ENCODE measurements around the gene SUMO3. TPM values are rescaled to one million over a fixed set of nuclear protein-coding genes. Genes with fewer than 3 reads are reported as not detected.

Gene SUMO3
- total RNA-seq, 1 experiment from 2014 or later = 81.7 TPM

DNA sequence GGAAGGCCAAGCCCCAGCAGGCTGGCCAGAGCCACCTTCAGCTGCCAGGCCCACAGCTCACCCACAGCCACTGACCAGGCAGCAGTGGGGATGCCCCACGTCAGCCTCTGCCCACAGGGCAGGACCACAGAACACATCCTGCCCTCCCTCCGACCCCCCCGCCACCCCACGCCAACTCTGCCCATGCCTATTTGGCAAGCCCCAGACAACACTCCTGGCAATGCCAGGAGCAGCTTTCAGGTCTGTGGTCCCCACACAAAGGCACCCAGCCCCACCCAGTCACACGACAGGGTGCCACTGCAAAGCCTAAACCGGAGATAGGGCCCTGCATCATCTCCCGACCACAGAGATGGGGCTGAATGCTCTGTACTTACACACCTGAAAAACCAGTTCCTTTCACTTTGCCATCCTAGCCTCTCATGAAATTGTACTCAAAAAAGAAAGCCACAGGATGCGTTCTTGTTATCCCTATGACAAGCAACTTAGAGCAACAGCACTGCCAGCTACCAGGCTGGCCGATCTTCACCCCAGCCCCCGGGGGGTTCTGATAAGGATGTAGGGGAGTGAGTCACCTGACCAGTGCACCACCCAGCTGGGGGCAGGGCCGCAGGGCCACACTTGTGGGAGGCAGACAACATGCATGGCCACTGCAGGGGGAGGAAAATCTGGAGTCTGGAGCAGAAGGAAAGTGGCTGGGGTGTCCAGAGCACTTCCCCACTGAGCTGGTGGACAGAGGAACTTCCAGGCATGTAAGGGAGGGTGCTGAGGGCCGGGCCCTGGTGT is 52.4 kb downstream of the SUMO3 start:
- Mint-ChIP-seq H3K4me1 (peaks cover 52% of the 10 kb centered on the region), H3K9me3 (no peaks in the 10 kb centered on the region), H3K27ac (peak overlapping the region; percentile 87), H3K36me3 (peaks cover 8% of the 10 kb centered on the region), H3K4me3 (no peak overlapping the region), H3K27me3 (ENCODE audit: low read depth) (no peaks in the 10 kb centered on the region)
- no peak for DNase-seq (ENCODE audit: low spot score)
- ChIA-PET CTCF (interaction anchor here (0.6 to 1.6 kb wide), 4 partner anchors 21 to 278 kb away, joined by 3 to 8 read pairs (median 3); no protein-coding TSS in a partner anchor), POLR2A (no interaction called here)
- TF ChIP-seq, protein P1, sequence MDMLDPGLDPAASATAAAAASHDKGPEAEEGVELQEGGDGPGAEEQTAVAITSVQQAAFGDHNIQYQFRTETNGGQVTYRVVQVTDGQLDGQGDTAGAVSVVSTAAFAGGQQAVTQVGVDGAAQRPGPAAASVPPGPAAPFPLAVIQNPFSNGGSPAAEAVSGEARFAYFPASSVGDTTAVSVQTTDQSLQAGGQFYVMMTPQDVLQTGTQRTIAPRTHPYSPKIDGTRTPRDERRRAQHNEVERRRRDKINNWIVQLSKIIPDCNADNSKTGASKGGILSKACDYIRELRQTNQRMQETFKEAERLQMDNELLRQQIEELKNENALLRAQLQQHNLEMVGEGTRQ (CRISPR knock-in tag; IDR thresholded peaks at IDR 0.05) = no peak
- TF ChIP-seq TP53 (CRISPR knock-in tag; IDR thresholded peaks at IDR 0.05) (no peak), CREB1 (CRISPR knock-in tag; IDR thresholded peaks at IDR 0.05) (0 out of 2 replicates have a peak, but pooled peaks have one; percentile 20), SMAD4 (CRISPR knock-in tag; IDR thresholded peaks at IDR 0.05) (no peak), EMX1 (CRISPR knock-in tag; IDR thresholded peaks at IDR 0.05) (no peak)
- TF ChIP-seq, protein P2, sequence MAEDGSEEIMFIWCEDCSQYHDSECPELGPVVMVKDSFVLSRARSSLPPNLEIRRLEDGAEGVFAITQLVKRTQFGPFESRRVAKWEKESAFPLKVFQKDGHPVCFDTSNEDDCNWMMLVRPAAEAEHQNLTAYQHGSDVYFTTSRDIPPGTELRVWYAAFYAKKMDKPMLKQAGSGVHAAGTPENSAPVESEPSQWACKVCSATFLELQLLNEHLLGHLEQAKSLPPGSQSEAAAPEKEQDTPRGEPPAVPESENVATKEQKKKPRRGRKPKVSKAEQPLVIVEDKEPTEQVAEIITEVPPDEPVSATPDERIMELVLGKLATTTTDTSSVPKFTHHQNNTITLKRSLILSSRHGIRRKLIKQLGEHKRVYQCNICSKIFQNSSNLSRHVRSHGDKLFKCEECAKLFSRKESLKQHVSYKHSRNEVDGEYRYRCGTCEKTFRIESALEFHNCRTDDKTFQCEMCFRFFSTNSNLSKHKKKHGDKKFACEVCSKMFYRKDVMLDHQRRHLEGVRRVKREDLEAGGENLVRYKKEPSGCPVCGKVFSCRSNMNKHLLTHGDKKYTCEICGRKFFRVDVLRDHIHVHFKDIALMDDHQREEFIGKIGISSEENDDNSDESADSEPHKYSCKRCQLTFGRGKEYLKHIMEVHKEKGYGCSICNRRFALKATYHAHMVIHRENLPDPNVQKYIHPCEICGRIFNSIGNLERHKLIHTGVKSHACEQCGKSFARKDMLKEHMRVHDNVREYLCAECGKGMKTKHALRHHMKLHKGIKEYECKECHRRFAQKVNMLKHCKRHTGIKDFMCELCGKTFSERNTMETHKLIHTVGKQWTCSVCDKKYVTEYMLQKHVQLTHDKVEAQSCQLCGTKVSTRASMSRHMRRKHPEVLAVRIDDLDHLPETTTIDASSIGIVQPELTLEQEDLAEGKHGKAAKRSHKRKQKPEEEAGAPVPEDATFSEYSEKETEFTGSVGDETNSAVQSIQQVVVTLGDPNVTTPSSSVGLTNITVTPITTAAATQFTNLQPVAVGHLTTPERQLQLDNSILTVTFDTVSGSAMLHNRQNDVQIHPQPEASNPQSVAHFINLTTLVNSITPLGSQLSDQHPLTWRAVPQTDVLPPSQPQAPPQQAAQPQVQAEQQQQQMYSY (CRISPR knock-in tag; IDR thresholded peaks at IDR 0.05) = peak; percentile 75
- TF ChIP-seq, protein P3, sequence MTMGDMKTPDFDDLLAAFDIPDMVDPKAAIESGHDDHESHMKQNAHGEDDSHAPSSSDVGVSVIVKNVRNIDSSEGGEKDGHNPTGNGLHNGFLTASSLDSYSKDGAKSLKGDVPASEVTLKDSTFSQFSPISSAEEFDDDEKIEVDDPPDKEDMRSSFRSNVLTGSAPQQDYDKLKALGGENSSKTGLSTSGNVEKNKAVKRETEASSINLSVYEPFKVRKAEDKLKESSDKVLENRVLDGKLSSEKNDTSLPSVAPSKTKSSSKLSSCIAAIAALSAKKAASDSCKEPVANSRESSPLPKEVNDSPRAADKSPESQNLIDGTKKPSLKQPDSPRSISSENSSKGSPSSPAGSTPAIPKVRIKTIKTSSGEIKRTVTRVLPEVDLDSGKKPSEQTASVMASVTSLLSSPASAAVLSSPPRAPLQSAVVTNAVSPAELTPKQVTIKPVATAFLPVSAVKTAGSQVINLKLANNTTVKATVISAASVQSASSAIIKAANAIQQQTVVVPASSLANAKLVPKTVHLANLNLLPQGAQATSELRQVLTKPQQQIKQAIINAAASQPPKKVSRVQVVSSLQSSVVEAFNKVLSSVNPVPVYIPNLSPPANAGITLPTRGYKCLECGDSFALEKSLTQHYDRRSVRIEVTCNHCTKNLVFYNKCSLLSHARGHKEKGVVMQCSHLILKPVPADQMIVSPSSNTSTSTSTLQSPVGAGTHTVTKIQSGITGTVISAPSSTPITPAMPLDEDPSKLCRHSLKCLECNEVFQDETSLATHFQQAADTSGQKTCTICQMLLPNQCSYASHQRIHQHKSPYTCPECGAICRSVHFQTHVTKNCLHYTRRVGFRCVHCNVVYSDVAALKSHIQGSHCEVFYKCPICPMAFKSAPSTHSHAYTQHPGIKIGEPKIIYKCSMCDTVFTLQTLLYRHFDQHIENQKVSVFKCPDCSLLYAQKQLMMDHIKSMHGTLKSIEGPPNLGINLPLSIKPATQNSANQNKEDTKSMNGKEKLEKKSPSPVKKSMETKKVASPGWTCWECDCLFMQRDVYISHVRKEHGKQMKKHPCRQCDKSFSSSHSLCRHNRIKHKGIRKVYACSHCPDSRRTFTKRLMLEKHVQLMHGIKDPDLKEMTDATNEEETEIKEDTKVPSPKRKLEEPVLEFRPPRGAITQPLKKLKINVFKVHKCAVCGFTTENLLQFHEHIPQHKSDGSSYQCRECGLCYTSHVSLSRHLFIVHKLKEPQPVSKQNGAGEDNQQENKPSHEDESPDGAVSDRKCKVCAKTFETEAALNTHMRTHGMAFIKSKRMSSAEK (CRISPR knock-in tag; IDR thresholded peaks at IDR 0.05; ENCODE audit: borderline replicate concordance) = no peak
- TF ChIP-seq, protein P4, sequence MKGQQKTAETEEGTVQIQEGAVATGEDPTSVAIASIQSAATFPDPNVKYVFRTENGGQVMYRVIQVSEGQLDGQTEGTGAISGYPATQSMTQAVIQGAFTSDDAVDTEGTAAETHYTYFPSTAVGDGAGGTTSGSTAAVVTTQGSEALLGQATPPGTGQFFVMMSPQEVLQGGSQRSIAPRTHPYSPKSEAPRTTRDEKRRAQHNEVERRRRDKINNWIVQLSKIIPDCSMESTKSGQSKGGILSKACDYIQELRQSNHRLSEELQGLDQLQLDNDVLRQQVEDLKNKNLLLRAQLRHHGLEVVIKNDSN (CRISPR knock-in tag; IDR thresholded peaks at IDR 0.05) = peak; percentile 32; the same call in 1 of the 2 replicates
- no peak for ATAC-seq

DNA sequence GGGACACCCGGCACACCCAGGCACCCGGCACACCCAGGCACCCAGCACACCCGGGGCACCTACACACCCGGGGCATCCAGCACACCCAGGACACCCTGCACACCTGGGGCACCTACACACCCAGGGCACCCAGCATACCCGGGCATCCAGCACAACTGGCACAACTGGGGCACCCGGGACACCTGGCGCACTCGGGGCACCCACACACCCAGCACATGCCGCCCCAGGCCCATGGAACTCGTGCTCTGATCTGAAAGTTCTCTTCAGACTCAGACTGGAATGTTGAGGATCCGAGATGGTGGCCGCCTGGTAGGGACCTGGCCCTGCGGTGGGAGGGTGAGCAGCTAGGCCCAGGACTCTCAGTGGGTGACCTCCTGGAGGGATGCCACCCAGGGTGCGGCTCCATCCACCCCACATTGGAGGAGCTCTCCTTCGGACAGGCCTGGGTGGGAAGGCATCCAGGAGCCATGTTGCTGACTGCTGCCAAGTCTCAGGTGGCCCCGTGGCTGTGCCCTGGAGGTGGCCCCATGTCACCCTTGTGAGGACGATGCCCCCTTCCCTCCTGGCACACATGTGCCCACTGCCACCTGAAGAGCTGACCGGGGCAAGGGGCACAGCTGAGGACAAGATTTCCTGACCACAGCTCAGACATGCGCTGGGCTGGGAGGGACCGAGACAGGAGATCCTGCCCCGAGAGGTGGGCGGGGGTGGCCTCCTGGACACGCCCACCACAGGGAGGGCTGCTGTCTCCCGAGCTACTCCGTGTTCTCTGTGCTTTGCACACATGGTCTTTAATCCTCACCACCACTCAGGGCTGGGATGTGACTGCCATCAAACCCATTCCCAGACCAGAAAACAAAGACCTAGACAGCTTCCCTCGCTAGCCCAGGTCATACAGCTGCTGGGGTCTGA is 53.3 kb downstream of the SUMO3 start:
- H3K36me3 Mint-ChIP-seq = peaks cover 1% of the 10 kb centered on the region; the same call in 1 of the 2 replicates
- CTCF ChIA-PET = interaction anchor here (0.5 to 1.6 kb wide), 5 partner anchors 22 to 431 kb away, joined by 3 to 8 read pairs (median 3); no protein-coding TSS in a partner anchor
- no peak overlapping the region for H3K27ac Mint-ChIP-seq
- ATAC-seq (peak; percentile 9; the same call in 1 of the 2 replicates), DNase-seq (ENCODE audit: low spot score) (no peak)
- no peaks in the 10 kb centered on the region for H3K9me3 Mint-ChIP-seq
- no peak overlapping the region for H3K4me3 Mint-ChIP-seq
- POLR2A ChIA-PET = no interaction called here
- H3K4me1 Mint-ChIP-seq = peaks cover 59% of the 10 kb centered on the region
- peaks cover 4% of the 10 kb centered on the region; the same call in 1 of the 2 replicates for H3K27me3 Mint-ChIP-seq (ENCODE audit: low read depth)
- TF ChIP-seq OVOL2 (CRISPR knock-in tag; IDR thresholded peaks at IDR 0.05; ENCODE audit: borderline replicate concordance) = no peak
- TF ChIP-seq, protein P5, sequence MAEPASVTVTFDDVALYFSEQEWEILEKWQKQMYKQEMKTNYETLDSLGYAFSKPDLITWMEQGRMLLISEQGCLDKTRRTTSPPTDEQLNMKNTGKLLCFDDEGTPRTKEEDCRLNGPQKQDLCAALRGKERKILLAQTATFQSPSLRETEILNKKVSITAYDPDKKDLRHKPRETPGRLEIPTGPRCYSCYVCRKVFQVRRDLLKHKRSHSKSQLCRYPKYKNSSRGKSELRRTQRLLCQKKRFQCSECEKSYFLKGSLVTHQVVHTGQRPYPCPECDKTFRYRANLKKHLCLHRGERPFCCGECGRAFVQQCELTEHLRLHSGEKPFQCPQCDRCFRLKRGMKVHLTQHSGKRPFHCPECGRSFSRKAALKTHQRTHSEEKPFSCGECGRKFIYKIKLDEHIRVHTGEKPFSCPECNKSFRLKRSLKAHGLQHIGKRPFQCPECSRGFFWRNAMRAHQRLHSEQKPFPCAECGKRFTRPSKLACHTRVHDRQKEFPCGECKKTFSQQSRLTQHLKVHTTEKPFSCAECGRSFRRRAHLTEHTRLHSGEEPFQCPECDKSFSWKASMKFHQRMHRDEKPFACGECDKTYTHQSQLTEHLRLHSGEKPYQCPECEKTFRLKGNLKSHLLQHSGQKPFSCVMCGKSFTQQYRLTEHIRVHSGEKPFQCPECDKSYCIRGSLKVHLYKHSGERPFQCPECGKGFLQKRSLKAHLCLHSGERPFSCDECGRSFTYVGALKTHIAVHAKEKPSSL (CRISPR knock-in tag; conservative IDR thresholded peaks at IDR 0.05) = no peak
- TF ChIP-seq RELA (CRISPR knock-in tag; IDR thresholded peaks at IDR 0.05; ENCODE audit: borderline replicate concordance) = no peak
- no peak for TF ChIP-seq ZNF396 (CRISPR knock-in tag; IDR thresholded peaks at IDR 0.05; ENCODE audit: borderline replicate concordance)
- TF ChIP-seq, protein P6, sequence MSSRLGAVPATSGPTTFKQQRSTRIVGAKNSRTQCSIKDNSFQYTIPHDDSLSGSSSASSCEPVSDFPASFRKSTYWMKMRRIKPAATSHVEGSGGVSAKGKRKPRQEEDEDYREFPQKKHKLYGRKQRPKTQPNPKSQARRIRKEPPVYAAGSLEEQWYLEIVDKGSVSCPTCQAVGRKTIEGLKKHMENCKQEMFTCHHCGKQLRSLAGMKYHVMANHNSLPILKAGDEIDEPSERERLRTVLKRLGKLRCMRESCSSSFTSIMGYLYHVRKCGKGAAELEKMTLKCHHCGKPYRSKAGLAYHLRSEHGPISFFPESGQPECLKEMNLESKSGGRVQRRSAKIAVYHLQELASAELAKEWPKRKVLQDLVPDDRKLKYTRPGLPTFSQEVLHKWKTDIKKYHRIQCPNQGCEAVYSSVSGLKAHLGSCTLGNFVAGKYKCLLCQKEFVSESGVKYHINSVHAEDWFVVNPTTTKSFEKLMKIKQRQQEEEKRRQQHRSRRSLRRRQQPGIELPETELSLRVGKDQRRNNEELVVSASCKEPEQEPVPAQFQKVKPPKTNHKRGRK (CRISPR knock-in tag; IDR thresholded peaks at IDR 0.05; ENCODE audit: borderline replicate concordance) = no peak
- TF ChIP-seq, protein P7, sequence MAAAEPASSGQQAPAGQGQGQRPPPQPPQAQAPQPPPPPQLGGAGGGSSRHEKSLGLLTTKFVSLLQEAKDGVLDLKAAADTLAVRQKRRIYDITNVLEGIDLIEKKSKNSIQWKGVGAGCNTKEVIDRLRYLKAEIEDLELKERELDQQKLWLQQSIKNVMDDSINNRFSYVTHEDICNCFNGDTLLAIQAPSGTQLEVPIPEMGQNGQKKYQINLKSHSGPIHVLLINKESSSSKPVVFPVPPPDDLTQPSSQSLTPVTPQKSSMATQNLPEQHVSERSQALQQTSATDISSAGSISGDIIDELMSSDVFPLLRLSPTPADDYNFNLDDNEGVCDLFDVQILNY (CRISPR knock-in tag; IDR thresholded peaks at IDR 0.05) = no peak
